WTC11 (cell line): ENCODE results near the gene TMCC1.

ENCODE experiments used
- ELF4 ChIP-seq: sonication (generic); formaldehyde crosslinking; IDR thresholded peaks from 2 replicates; pipeline ENCODE4 v1.8.1; 2022; ENCODE audit warnings: low read depth, mild to moderate bottlenecking, moderate library complexity, missing genetic modification reagents
- FOXK1 ChIP-seq: sonication (generic); formaldehyde crosslinking; IDR thresholded peaks from 2 replicates; pipeline ENCODE4 v1.8.0; 2022; ENCODE audit warnings: mild to moderate bottlenecking, moderate library complexity, missing genetic modification reagents
- NFE2L1 ChIP-seq: sonication (generic); formaldehyde crosslinking; IDR thresholded peaks from 2 replicates; pipeline ENCODE4 v1.8.1; 2023; ENCODE audit warnings: missing genetic modification reagents
- NR1H2 ChIP-seq: sonication (generic); formaldehyde crosslinking; IDR thresholded peaks from 2 replicates; pipeline ENCODE4 v1.9.0; 2021; ENCODE audit warnings: mild to moderate bottlenecking, moderate library complexity, missing genetic modification reagents
- TF ChIP-seq, protein P1 (sequence below): fragments of 200-600 bp; IDR thresholded peaks from 2 replicates; pipeline ENCODE4 v1.8.0; 2022; ENCODE audit warnings: antibody characterized with exemption
- TF ChIP-seq, protein P2 (sequence below): sonication (generic); formaldehyde crosslinking; IDR thresholded peaks from 2 replicates; pipeline ENCODE4 v1.8.0; 2022; ENCODE audit warnings: missing genetic modification reagents
- TF ChIP-seq, protein P3 (sequence below): fragments of 250-450 bp; sonication (Bioruptor Pico); IDR thresholded peaks from 2 replicates; pipeline ENCODE4 v1.9.0; 2021; ENCODE audit warnings: mild to moderate bottlenecking, borderline replicate concordance
- TF ChIP-seq, protein P4 (sequence below): sonication (generic); formaldehyde crosslinking; IDR thresholded peaks from 2 replicates; pipeline ENCODE4 v1.8.0; 2022; ENCODE audit warnings: mild to moderate bottlenecking, missing genetic modification reagents
- TF ChIP-seq, protein P5 (sequence below): sonication (generic); formaldehyde crosslinking; IDR thresholded peaks from 2 replicates; pipeline ENCODE4 v1.8.0; 2022; ENCODE audit warnings: mild to moderate bottlenecking, missing genetic modification reagents
- TF ChIP-seq, protein P6 (sequence below): sonication (generic); formaldehyde crosslinking; IDR thresholded peaks from 2 replicates; pipeline ENCODE4 v1.8.1; 2023; ENCODE audit warnings: mild to moderate bottlenecking, missing genetic modification reagents, moderate library complexity
- TF ChIP-seq, protein P7 (sequence below): sonication (generic); formaldehyde crosslinking; IDR thresholded peaks from 2 replicates; pipeline ENCODE4 v1.8.1; 2022; ENCODE audit warnings: mild to moderate bottlenecking, moderate library complexity, missing genetic modification reagents

DNA sequence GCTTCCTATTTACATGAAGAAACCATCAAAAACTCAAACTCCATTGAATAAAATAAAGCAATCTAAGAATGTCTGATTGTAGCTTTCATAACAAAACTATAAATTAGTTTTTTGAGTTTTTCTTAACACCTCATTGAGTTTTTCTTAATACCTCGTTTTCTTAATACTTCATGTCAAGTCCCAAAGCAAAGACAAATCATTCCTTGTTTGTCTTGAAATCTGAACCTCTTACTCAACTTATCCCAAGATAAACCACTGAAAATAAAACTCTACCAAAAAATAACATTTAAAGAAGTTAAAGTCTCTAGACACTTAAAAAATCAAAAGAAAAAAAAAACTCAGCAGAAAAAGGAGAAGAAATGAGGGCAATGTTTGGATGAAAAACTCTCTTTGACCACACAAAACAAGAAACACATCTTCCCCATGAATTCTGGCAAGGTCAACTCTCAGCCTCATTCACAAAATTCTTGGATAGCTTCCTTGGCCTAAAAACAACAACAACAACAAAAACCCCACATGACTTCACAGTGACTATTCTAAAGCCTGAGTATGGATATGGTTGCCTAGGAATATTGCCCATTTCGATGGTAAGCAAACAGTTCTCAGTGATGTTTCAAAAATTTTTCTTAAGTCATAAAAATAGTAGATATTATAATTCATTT lies 38.2 kb downstream of the TMCC1 start:
- TF ChIP-seq NR1H2 (CRISPR knock-in tag): no peak
- TF ChIP-seq, protein P1, sequence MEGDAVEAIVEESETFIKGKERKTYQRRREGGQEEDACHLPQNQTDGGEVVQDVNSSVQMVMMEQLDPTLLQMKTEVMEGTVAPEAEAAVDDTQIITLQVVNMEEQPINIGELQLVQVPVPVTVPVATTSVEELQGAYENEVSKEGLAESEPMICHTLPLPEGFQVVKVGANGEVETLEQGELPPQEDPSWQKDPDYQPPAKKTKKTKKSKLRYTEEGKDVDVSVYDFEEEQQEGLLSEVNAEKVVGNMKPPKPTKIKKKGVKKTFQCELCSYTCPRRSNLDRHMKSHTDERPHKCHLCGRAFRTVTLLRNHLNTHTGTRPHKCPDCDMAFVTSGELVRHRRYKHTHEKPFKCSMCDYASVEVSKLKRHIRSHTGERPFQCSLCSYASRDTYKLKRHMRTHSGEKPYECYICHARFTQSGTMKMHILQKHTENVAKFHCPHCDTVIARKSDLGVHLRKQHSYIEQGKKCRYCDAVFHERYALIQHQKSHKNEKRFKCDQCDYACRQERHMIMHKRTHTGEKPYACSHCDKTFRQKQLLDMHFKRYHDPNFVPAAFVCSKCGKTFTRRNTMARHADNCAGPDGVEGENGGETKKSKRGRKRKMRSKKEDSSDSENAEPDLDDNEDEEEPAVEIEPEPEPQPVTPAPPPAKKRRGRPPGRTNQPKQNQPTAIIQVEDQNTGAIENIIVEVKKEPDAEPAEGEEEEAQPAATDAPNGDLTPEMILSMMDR: no peak
- no peak for TF ChIP-seq FOXK1
- TF ChIP-seq, protein P2, sequence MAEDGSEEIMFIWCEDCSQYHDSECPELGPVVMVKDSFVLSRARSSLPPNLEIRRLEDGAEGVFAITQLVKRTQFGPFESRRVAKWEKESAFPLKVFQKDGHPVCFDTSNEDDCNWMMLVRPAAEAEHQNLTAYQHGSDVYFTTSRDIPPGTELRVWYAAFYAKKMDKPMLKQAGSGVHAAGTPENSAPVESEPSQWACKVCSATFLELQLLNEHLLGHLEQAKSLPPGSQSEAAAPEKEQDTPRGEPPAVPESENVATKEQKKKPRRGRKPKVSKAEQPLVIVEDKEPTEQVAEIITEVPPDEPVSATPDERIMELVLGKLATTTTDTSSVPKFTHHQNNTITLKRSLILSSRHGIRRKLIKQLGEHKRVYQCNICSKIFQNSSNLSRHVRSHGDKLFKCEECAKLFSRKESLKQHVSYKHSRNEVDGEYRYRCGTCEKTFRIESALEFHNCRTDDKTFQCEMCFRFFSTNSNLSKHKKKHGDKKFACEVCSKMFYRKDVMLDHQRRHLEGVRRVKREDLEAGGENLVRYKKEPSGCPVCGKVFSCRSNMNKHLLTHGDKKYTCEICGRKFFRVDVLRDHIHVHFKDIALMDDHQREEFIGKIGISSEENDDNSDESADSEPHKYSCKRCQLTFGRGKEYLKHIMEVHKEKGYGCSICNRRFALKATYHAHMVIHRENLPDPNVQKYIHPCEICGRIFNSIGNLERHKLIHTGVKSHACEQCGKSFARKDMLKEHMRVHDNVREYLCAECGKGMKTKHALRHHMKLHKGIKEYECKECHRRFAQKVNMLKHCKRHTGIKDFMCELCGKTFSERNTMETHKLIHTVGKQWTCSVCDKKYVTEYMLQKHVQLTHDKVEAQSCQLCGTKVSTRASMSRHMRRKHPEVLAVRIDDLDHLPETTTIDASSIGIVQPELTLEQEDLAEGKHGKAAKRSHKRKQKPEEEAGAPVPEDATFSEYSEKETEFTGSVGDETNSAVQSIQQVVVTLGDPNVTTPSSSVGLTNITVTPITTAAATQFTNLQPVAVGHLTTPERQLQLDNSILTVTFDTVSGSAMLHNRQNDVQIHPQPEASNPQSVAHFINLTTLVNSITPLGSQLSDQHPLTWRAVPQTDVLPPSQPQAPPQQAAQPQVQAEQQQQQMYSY (CRISPR knock-in tag): no peak
- TF ChIP-seq, protein P3, sequence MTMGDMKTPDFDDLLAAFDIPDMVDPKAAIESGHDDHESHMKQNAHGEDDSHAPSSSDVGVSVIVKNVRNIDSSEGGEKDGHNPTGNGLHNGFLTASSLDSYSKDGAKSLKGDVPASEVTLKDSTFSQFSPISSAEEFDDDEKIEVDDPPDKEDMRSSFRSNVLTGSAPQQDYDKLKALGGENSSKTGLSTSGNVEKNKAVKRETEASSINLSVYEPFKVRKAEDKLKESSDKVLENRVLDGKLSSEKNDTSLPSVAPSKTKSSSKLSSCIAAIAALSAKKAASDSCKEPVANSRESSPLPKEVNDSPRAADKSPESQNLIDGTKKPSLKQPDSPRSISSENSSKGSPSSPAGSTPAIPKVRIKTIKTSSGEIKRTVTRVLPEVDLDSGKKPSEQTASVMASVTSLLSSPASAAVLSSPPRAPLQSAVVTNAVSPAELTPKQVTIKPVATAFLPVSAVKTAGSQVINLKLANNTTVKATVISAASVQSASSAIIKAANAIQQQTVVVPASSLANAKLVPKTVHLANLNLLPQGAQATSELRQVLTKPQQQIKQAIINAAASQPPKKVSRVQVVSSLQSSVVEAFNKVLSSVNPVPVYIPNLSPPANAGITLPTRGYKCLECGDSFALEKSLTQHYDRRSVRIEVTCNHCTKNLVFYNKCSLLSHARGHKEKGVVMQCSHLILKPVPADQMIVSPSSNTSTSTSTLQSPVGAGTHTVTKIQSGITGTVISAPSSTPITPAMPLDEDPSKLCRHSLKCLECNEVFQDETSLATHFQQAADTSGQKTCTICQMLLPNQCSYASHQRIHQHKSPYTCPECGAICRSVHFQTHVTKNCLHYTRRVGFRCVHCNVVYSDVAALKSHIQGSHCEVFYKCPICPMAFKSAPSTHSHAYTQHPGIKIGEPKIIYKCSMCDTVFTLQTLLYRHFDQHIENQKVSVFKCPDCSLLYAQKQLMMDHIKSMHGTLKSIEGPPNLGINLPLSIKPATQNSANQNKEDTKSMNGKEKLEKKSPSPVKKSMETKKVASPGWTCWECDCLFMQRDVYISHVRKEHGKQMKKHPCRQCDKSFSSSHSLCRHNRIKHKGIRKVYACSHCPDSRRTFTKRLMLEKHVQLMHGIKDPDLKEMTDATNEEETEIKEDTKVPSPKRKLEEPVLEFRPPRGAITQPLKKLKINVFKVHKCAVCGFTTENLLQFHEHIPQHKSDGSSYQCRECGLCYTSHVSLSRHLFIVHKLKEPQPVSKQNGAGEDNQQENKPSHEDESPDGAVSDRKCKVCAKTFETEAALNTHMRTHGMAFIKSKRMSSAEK (CRISPR knock-in tag): no peak
- no peak for TF ChIP-seq NFE2L1 (CRISPR knock-in tag)
- TF ChIP-seq, protein P4, sequence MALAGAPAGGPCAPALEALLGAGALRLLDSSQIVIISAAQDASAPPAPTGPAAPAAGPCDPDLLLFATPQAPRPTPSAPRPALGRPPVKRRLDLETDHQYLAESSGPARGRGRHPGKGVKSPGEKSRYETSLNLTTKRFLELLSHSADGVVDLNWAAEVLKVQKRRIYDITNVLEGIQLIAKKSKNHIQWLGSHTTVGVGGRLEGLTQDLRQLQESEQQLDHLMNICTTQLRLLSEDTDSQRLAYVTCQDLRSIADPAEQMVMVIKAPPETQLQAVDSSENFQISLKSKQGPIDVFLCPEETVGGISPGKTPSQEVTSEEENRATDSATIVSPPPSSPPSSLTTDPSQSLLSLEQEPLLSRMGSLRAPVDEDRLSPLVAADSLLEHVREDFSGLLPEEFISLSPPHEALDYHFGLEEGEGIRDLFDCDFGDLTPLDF: no peak
- no peak for TF ChIP-seq ELF4
- TF ChIP-seq, protein P5, sequence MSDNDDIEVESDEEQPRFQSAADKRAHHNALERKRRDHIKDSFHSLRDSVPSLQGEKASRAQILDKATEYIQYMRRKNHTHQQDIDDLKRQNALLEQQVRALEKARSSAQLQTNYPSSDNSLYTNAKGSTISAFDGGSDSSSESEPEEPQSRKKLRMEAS (CRISPR knock-in tag): no peak
- TF ChIP-seq, protein P6, sequence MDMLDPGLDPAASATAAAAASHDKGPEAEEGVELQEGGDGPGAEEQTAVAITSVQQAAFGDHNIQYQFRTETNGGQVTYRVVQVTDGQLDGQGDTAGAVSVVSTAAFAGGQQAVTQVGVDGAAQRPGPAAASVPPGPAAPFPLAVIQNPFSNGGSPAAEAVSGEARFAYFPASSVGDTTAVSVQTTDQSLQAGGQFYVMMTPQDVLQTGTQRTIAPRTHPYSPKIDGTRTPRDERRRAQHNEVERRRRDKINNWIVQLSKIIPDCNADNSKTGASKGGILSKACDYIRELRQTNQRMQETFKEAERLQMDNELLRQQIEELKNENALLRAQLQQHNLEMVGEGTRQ (CRISPR knock-in tag): no peak
- TF ChIP-seq, protein P7, sequence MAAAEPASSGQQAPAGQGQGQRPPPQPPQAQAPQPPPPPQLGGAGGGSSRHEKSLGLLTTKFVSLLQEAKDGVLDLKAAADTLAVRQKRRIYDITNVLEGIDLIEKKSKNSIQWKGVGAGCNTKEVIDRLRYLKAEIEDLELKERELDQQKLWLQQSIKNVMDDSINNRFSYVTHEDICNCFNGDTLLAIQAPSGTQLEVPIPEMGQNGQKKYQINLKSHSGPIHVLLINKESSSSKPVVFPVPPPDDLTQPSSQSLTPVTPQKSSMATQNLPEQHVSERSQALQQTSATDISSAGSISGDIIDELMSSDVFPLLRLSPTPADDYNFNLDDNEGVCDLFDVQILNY: no peak
